ENCODE data around the gene COCH.
A peak's percentile ranks its signal among the peaks of the same experiment; 100 is the strongest.
"Not testable (repeated sequence)": the region's sequence is repeated elsewhere in the genome, so short reads cannot be mapped to it uniquely, and the experiment has no call there.

COCH gene

GRCh38 chr14:30875788-30876053 lies 1.4 kb downstream of the COCH start:
- DNase-seq (ENCODE audit: low spot score), result no peak

GRCh38 chr14:30876692-30877091 lies 2.3 kb downstream of the COCH start:
- DNase-seq (ENCODE audit: low spot score), result no peak

DNA sequence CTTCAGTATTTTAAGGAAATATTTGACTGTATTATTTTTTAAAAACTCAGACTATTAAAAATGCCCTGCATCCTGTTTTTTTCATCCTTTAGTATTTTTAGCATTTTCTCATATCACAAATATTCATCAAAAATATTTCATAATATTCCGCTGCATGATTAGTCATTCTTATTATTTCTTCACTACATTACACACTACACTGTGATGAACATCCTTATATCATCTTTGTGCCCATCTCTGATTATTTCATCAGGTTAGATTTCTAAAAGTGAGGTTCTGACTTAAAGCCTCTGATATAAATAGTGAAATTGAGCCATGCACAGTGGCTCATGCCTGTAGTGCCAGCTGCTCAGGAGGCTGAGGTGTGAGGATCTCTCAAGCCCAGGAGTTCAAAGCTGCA lies 8.1 kb downstream of the COCH start:
- no peak for DNase-seq (ENCODE audit: low spot score)

- DNase-seq (ENCODE audit: low spot score), result no peak
These were observed 9.3 kb downstream of the COCH start for GRCh38 chr14:30883508-30884294.

- DNase-seq (ENCODE audit: low spot score), result no peak
These were observed 10.5 kb downstream of the COCH start for GRCh38 chr14:30884901-30885300.

GRCh38 chr14:30885840-30886740 lies 11.7 kb downstream of the COCH start:
- DNase-seq (ENCODE audit: low spot score), result no peak

GRCh38 chr14:30888480-30889243 lies 14.3 kb downstream of the COCH start:
- DNase-seq (ENCODE audit: low spot score), result no peak

GRCh38 chr14:30889244-30889594 lies 14.9 kb downstream of the COCH start:
- no peak for DNase-seq (ENCODE audit: low spot score)

GRCh38 chr14:30893819-30894218 lies 19.5 kb downstream of the COCH start:
- DNase-seq (ENCODE audit: low spot score), result no peak

GRCh38 chr14:30894923-30895515 lies 20.7 kb downstream of the COCH start:
- no peak for DNase-seq (ENCODE audit: low spot score)

DNA sequence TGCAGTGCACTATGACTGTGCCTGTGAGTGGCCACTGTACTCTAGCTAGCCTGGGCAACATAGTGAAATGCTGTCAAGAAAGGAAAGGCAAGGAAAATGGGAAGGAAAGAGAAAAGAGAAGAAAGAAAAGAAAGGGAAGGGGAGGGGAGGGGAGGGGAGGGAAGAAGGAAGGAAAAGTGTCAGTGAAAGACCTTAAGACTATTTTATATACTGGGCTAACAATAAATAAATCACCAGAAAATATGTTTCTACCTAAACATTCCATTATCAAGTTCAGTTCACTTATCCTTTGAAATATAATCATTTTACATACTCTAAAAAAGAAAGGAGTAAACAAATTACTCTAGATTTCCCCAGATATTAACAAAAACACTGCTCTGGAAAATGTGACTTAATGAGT lies 22.1 kb downstream of the COCH start:
- DNase-seq (ENCODE audit: low spot score), result no peak

- not testable (repeated sequence) for DNase-seq (ENCODE audit: low spot score)
These were observed 22.8 kb downstream of the COCH start for GRCh38 chr14:30897121-30897520.

GRCh38 chr14:30903285-30904124 lies 29.1 kb downstream of the COCH start:
- DNase-seq (ENCODE audit: low spot score), result no peak

GRCh38 chr14:30906752-30907658 lies 32.6 kb downstream of the COCH start:
- DNase-seq (ENCODE audit: low spot score), result peak; percentile 17

GRCh38 chr14:30907659-30908057 lies 33.3 kb downstream of the COCH start:
- DNase-seq (ENCODE audit: low spot score), result no peak

- no peak for DNase-seq (ENCODE audit: low spot score)
These were observed 34.5 kb downstream of the COCH start for GRCh38 chr14:30908826-30909225.

DNA sequence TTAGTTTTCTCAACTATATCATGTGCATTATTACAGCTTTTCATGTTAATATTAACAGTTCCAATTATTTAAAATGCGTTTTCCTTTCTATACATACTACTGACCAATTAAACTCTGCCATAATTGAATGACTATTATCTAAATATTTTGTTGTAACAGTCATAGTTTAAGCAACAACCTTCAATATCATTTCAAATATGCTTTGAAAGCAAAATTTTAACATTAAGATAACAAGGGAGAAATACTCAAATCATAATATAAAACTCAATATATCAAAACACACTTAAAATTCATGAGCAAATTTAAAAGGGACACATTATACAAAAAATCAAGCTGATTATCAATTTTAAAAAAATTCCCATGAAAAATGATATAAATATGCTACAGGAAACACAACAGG lies 40.5 kb downstream of the COCH start:
- DNase-seq (ENCODE audit: low spot score), result no peak

- no peak for DNase-seq (ENCODE audit: low spot score)
These were observed 41.2 kb downstream of the COCH start for GRCh38 chr14:30915596-30915995.

- DNase-seq (ENCODE audit: low spot score), result no peak
These were observed 46.9 kb downstream of the COCH start for GRCh38 chr14:30921305-30921704.

- DNase-seq (ENCODE audit: low spot score), result no peak
These were observed 47.4 kb downstream of the COCH start for GRCh38 chr14:30921788-30922187.
